K562 (cell line): ENCODE measurements around the gene CCDC187. TPM values are rescaled to one million over a fixed set of nuclear protein-coding genes. Genes with fewer than 3 reads are reported as not detected.

Experiments
- ATAC-seq: fragments of 200-7000 bp; cut with Tn5 transposase; 3 replicates; pipeline ENCODE4 v1.9.1; 2020; ENCODE audit warnings: moderate library complexity
- BruUV-seq: library from RNA; stranded (reverse); fragments of 400-500 nt; replicated peaks from 2 replicates; lab custom pipeline; 2021; lab: Mats Ljungman, UMichigan
- CTCF ChIA-PET: fragments of 300-600 bp; formaldehyde crosslinking; extraction: SDS; loops from one replicate; lab custom pipeline; 2021; ENCODE audit warnings: low intra/inter-chr PET ratio; lab: Yijun Ruan, JAX
- POLR2A ChIA-PET: fragments of 300-600, 350-650 bp; sonication (Branson Sonifier 250); formaldehyde crosslinking; extraction: SDS; loops from one replicate; lab custom pipeline; 2021; ENCODE audit warnings: antibody characterized with exemption, inconsistent platforms; lab: Yijun Ruan, JAX
- DNase-seq, 4 experiments: peaks; one replicate each; pipeline versions ENCODE4 v3.0.0 to v3.0.0-alpha.2; 2011 to 2018; ENCODE audit warnings: low spot score in 3 of 4, mixed read lengths in 3 of 4; ENCODE audit errors: extremely low read depth in 1 of 4
- FAIRE-seq: peaks from 2 replicates; lab custom pipeline; 2011; peaks lifted over from hg19 to GRCh38; lab: Jason Lieb, UNC
- H2AFZ ChIP-seq: 2 replicates; pipeline ENCODE4 v1.6.0; 2011; ENCODE audit warnings: low read depth, low read length, control low read depth, inconsistent platforms
- H3K27ac ChIP-seq: fragments of 200-600 bp; 3 replicates; pipeline ENCODE4 v1.8.0; 2011; ENCODE audit warnings: low read depth, mild to moderate bottlenecking, control low read depth, inconsistent platforms, low read length, moderate library complexity, mixed read lengths; ENCODE audit errors: extremely low read depth
- H3K27me3 ChIP-seq, 2 experiments: fragments of 300-600 bp in 1 of 2; 2 replicates in 1 of 2; 3 replicates in 1 of 2; pipeline versions ENCODE4 v1.6.0 to v1.8.0; 2011; ENCODE audit warnings: inconsistent platforms in 2 of 2, low read length in 2 of 2, mild to moderate bottlenecking in 1 of 2, mixed read lengths in 1 of 2, moderate library complexity in 1 of 2; ENCODE audit not compliant: control insufficient read depth in 2 of 2, insufficient read depth in 2 of 2
- H3K36me3 ChIP-seq: fragments of 300-600 bp; 3 replicates; pipeline ENCODE4 v1.8.0; 2011; ENCODE audit warnings: mild to moderate bottlenecking, low read length, inconsistent platforms; ENCODE audit not compliant: control insufficient read depth, insufficient read depth
- H3K4me1 ChIP-seq, 2 experiments: fragments of 200-600 bp in 1 of 2; replicated peaks in 1 of 2; 2 replicates in 1 of 2; 3 replicates in 1 of 2; pipeline versions ENCODE4 v1.5.1 to v1.8.0; 2011; ENCODE audit warnings: inconsistent platforms in 2 of 2, low read length in 2 of 2, mild to moderate bottlenecking in 1 of 2, mixed read lengths in 1 of 2, moderate library complexity in 1 of 2; ENCODE audit not compliant: control insufficient read depth in 2 of 2, insufficient read depth in 2 of 2
- H3K4me2 ChIP-seq: 2 replicates; pipeline ENCODE4 v1.6.1; 2011; ENCODE audit warnings: low read length, control low read depth, inconsistent platforms, mixed read lengths; ENCODE audit not compliant: insufficient read depth
- H3K4me3 ChIP-seq: fragments of 200-600 bp; sonication (generic), shearing (Covaris generic); 2 replicates; pipeline ENCODE4 v1.5.1; 2016; ENCODE audit warnings: control low read depth, inconsistent platforms
- H3K79me2 ChIP-seq: fragments of 200-600 bp; 3 replicates; pipeline ENCODE4 v1.8.0; 2011; ENCODE audit warnings: low read length, inconsistent platforms; ENCODE audit not compliant: control insufficient read depth, insufficient read depth
- H3K9ac ChIP-seq, 2 experiments: 2 replicates each; pipeline versions ENCODE4 v1.6.0 to v1.6.1; 2011; ENCODE audit warnings: low read depth in 2 of 2, low read length in 2 of 2, control low read depth in 1 of 2, inconsistent platforms in 1 of 2, mild to moderate bottlenecking in 1 of 2, mixed read lengths in 1 of 2; ENCODE audit not compliant: insufficient read depth in 1 of 2
- H3K9me1 ChIP-seq: one replicate; pipeline ENCODE4 v1.6.0; 2011; ENCODE audit warnings: inconsistent platforms, mild to moderate bottlenecking, low read length, moderate library complexity; ENCODE audit not compliant: control insufficient read depth, insufficient read depth
- H3K9me3 ChIP-seq: replicated peaks from 2 replicates; pipeline ENCODE4 v1.5.1; 2011; ENCODE audit warnings: low read depth, low read length, inconsistent platforms; ENCODE audit not compliant: control insufficient read depth, insufficient read depth
- H4K20me1 ChIP-seq: replicated peaks from 2 replicates; pipeline ENCODE4 v1.6.1; 2011; ENCODE audit warnings: low read length, inconsistent platforms, mixed read lengths; ENCODE audit not compliant: control insufficient read depth, insufficient read depth
- ARID2 ChIP-seq: fragments of 450-650 bp; IDR thresholded peaks from 2 replicates; pipeline ENCODE4 v1.6.1; 2017; ENCODE audit warnings: antibody characterized with exemption, mild to moderate bottlenecking
- CCAR2 ChIP-seq: fragments of 200-400 bp; formaldehyde crosslinking; IDR thresholded peaks from 2 replicates; pipeline ENCODE4 v1.6.1; 2017; ENCODE audit warnings: mild to moderate bottlenecking, low read depth, low read length
- EZH2 ChIP-seq: IDR thresholded peaks from 2 replicates; pipeline ENCODE4 v1.6.1; 2012; ENCODE audit warnings: low read depth, mild to moderate bottlenecking, inconsistent platforms, low read length, borderline replicate concordance
- RAD21 ChIP-seq, 2 experiments: fragments of 250-450 bp in 1 of 2; fragments of 450-650 bp in 1 of 2; sonication (Bioruptor Pico) in 1 of 2; formaldehyde crosslinking in 1 of 2; IDR thresholded peaks in 1 of 2; conservative IDR thresholded peaks in 1 of 2; 2 replicates each; pipeline versions ENCODE4 v1.4.0 to v1.8.0; 2020 to 2022; ENCODE audit warnings: mild to moderate bottlenecking in 2 of 2, moderate library complexity in 1 of 2
- SMC3 ChIP-seq: conservative IDR thresholded peaks from 2 replicates; pipeline ENCODE4 v1.6.1; 2011; ENCODE audit warnings: low read depth, low read length, improper control_type of control experiment; ENCODE audit not compliant: insufficient read depth
- STAG1 ChIP-seq: sonication (generic); formaldehyde crosslinking; IDR thresholded peaks from 2 replicates; pipeline ENCODE4 v1.5.0; 2020; ENCODE audit warnings: missing genetic modification reagents, borderline replicate concordance
- WGBS: fragments of 100-300 bp; shearing (Covaris generic); methylation state at CpG from one replicate; pipeline ENCODE4 v1.1.6; 2016; ENCODE audit warnings: low coverage, mixed read lengths; ENCODE audit not compliant: insufficient coverage; ENCODE audit errors: missing lambda C conversion rate; 5-methylcytosine and 5-hydroxymethylcytosine counted together
- in situ Hi-C: fragments of 300-500 bp; cut with MboI; formaldehyde crosslinking; loops from 4 replicates; pipeline ENCODE4 v1.15.0; 2018; ENCODE audit warnings: inconsistent platforms, mixed read lengths
- intact Hi-C: fragments of 100-400 bp; cut with micrococcal nuclease; formaldehyde crosslinking; loops from 2 replicates; pipeline ENCODE4 v1.14.2; 2022
- polyA plus RNA-seq, 8 experiments: library from polyadenylated mRNA; depleted of rRNA in 4 of 8; stranded (reverse) in 5 of 8; unstranded in 3 of 8; fragments of >200 nt; fragmentation: Nextera tagmentation in 2 of 8; fragmentation: Illumina TruSeq in 1 of 8; extraction: Ambion mirVana in 2 of 8; extraction: Trizol in 1 of 8; gene quantifications; 2 replicates each; pipeline versions ENCODE4 v1.2.1 to v1.2.3, GENCODE V29; 2011 to 2014; ENCODE audit warnings: inconsistent platforms in 1 of 8, missing spikeins in 1 of 8
- total RNA-seq, 7 experiments: library from RNA; depleted of rRNA in 6 of 7; stranded (reverse); fragments of >200 nt in 6 of 7; fragmentation: Illumina TruSeq in 2 of 7; extraction: Trizol in 2 of 7; gene quantifications; 2 replicates each; pipeline versions ENCODE4 v1.2.1 to v1.2.3, GENCODE V29; 2011 to 2021; ENCODE audit warnings: low replicate concordance in 1 of 7
- TF ChIP-seq, protein P1 (sequence below), 3 experiments: IDR thresholded peaks in 2 of 3; conservative IDR thresholded peaks in 1 of 3; 2 replicates each; pipeline ENCODE4 v1.5.1; 2011 to 2012; ENCODE audit warnings: low read length in 3 of 3, mild to moderate bottlenecking in 3 of 3, control low read depth in 2 of 3, improper control_type of control experiment in 1 of 3, inconsistent platforms in 1 of 3, low read depth in 1 of 3, mixed read lengths in 1 of 3, moderate library complexity in 1 of 3; ENCODE audit not compliant: insufficient read depth in 2 of 3
- TF ChIP-seq, protein P2 (sequence below), 2 experiments: fragments of 450-650 bp; formaldehyde crosslinking in 1 of 2; IDR thresholded peaks; 2 replicates each; pipeline versions ENCODE4 v1.4.0 to v1.6.1; 2014 to 2020; ENCODE audit warnings: mild to moderate bottlenecking in 2 of 2, borderline replicate concordance in 1 of 2, low read depth in 1 of 2

Gene CCDC187
- total and polyA plus RNA-seq, 9 of the 15 experiments (the other 6 are each of a cell fraction or from before 2014, with no cell fraction given): not detected

DNA sequence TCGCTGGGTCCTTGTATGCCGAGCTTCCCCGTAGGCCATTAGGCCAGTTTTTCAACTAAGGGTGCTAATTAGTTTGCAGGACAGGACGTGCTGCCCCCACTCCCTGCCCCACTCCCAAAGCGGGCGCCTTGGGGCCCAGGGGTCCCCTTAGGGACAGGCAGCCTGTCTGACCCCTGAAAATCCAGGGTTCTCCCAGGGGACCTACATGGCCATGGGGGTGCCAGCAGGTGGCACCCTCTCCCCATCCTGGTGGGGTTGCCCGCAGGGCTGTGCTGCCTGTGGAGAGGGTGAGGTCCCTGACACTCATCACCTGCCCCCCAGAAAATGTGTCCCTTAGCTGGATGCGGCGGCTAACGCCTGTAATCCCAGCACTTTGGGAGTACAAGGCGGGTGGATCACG, 8.5 kb upstream of the CCDC187 start:
- H3K9me3 ChIP-seq: peaks cover 15% of the 10 kb centered on the region
- intact Hi-C loops (no loop called here), in situ Hi-C loops (no loop called here)
- H4K20me1 ChIP-seq: no peaks in the 10 kb centered on the region
- H3K27me3 ChIP-seq: peaks cover 0 to 16% of the 10 kb centered on the region in 2 experiments; a peak in 2 of 5 replicates
- no peaks in the 10 kb centered on the region for H3K9me1 ChIP-seq
- CTCF ChIA-PET: interaction anchor here (0.6 to 1.7 kb wide), 3 partner anchors 27 to 318 kb away, joined by 3 to 7 read pairs (median 5); partner anchors contain the start of gene SNAPC4
- ATAC-seq (peak; percentile 86), FAIRE-seq (no peak), DNase-seq (peak; percentile 58 to 78 (median 62))
- no peak overlapping the region for H3K4me3 ChIP-seq
- no peak overlapping the region for H2AFZ ChIP-seq
- 16% methylated on average over 8 of the region's 12 CpGs for WGBS
- H3K9ac ChIP-seq: no peak overlapping the region
- H3K27ac ChIP-seq: no peak overlapping the region
- no peaks in the 10 kb centered on the region for H3K79me2 ChIP-seq
- POLR2A ChIA-PET: interaction anchor here (0.5 to 1.1 kb wide), 3 partner anchors 12 to 1181 kb away, joined by 3 to 6 read pairs (median 3); no protein-coding TSS in a partner anchor
- no peak overlapping the region for H3K4me2 ChIP-seq
- H3K36me3 ChIP-seq: no peaks in the 10 kb centered on the region; the same call in 2 of the 3 replicates
- no TSS peak for BruUV-seq
- TF ChIP-seq STAG1: peak; percentile 26; the same call in 1 of the 2 replicates
- no peak for TF ChIP-seq CCAR2
- TF ChIP-seq ARID2: 0 out of 2 replicates have a peak, but pooled peaks have one; percentile 8
- TF ChIP-seq EZH2: no peak
- TF ChIP-seq, protein P1, sequence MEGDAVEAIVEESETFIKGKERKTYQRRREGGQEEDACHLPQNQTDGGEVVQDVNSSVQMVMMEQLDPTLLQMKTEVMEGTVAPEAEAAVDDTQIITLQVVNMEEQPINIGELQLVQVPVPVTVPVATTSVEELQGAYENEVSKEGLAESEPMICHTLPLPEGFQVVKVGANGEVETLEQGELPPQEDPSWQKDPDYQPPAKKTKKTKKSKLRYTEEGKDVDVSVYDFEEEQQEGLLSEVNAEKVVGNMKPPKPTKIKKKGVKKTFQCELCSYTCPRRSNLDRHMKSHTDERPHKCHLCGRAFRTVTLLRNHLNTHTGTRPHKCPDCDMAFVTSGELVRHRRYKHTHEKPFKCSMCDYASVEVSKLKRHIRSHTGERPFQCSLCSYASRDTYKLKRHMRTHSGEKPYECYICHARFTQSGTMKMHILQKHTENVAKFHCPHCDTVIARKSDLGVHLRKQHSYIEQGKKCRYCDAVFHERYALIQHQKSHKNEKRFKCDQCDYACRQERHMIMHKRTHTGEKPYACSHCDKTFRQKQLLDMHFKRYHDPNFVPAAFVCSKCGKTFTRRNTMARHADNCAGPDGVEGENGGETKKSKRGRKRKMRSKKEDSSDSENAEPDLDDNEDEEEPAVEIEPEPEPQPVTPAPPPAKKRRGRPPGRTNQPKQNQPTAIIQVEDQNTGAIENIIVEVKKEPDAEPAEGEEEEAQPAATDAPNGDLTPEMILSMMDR (IDR thresholded peaks at IDR 0.05 in 2 of 3, conservative IDR thresholded peaks at IDR 0.05 in 1 of 3; ENCODE audit: insufficient read depth in 2 of 3, low read depth in 1 of 3, low read length in 3 of 3): peak; percentile 62 to 73 (median 72)
- TF ChIP-seq RAD21 (CRISPR knock-in tag; conservative IDR thresholded peaks at IDR 0.05 in 1 of 2, IDR thresholded peaks at IDR 0.05 in 1 of 2): peak; percentile 32 to 71; a peak in 3 of 4 replicates
- peak; percentile 50; the same call in 1 of the 2 replicates for TF ChIP-seq SMC3
- TF ChIP-seq, protein P2, sequence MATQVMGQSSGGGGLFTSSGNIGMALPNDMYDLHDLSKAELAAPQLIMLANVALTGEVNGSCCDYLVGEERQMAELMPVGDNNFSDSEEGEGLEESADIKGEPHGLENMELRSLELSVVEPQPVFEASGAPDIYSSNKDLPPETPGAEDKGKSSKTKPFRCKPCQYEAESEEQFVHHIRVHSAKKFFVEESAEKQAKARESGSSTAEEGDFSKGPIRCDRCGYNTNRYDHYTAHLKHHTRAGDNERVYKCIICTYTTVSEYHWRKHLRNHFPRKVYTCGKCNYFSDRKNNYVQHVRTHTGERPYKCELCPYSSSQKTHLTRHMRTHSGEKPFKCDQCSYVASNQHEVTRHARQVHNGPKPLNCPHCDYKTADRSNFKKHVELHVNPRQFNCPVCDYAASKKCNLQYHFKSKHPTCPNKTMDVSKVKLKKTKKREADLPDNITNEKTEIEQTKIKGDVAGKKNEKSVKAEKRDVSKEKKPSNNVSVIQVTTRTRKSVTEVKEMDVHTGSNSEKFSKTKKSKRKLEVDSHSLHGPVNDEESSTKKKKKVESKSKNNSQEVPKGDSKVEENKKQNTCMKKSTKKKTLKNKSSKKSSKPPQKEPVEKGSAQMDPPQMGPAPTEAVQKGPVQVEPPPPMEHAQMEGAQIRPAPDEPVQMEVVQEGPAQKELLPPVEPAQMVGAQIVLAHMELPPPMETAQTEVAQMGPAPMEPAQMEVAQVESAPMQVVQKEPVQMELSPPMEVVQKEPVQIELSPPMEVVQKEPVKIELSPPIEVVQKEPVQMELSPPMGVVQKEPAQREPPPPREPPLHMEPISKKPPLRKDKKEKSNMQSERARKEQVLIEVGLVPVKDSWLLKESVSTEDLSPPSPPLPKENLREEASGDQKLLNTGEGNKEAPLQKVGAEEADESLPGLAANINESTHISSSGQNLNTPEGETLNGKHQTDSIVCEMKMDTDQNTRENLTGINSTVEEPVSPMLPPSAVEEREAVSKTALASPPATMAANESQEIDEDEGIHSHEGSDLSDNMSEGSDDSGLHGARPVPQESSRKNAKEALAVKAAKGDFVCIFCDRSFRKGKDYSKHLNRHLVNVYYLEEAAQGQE (IDR thresholded peaks at IDR 0.05; ENCODE audit: borderline replicate concordance): peak; percentile 39; the same call in 1 of the 2 replicates
- TF ChIP-seq, protein P2 (CRISPR knock-in tag; IDR thresholded peaks at IDR 0.05; ENCODE audit: low read depth): no peak
- peaks cover 0 to 32% of the 10 kb centered on the region in 2 experiments; a peak in 3 of 5 replicates for H3K4me1 ChIP-seq
